Skeletal muscle tissue (tissue), 4 donors: Measurements from ENCODE around the gene ZNF160. TPM values are rescaled to one million over a fixed set of nuclear protein-coding genes. Genes with fewer than 3 reads are reported as not detected.
"Not testable (repeated sequence)": the region's sequence is repeated elsewhere in the genome, so short reads cannot be mapped to it uniquely, and the experiment has no call there.

Experiments
- H3K27ac ChIP-seq: one replicate; pipeline ENCODE4 v1.7.0; 2013; ENCODE audit warnings: mild to moderate bottlenecking, low read depth, low read length, inconsistent platforms
- H3K27me3 ChIP-seq, 3 donors: one replicate each; pipeline ENCODE4 v1.7.0; 2013; ENCODE audit warnings: low read length in 3 of 3; ENCODE audit not compliant: control insufficient read depth in 3 of 3, insufficient read depth in 3 of 3
- H3K36me3 ChIP-seq, 3 donors: one replicate each; pipeline ENCODE4 v1.7.0; 2013; ENCODE audit warnings: low read length in 3 of 3; ENCODE audit not compliant: control insufficient read depth in 3 of 3, insufficient read depth in 3 of 3
- H3K4me1 ChIP-seq, 3 donors: one replicate each; pipeline ENCODE4 v1.7.0; 2013; ENCODE audit warnings: low read length in 3 of 3, mild to moderate bottlenecking in 3 of 3; ENCODE audit not compliant: control insufficient read depth in 3 of 3, insufficient read depth in 3 of 3
- H3K4me3 ChIP-seq, 3 donors: one replicate each; pipeline ENCODE4 v1.7.0; 2013; ENCODE audit warnings: low read length in 3 of 3
- H3K9ac ChIP-seq, 3 donors: one replicate each; pipeline ENCODE4 v1.7.0; 2013; ENCODE audit warnings: low read length in 3 of 3, mild to moderate bottlenecking in 3 of 3, moderate library complexity in 2 of 3, low read depth in 1 of 3
- H3K9me3 ChIP-seq, 3 donors: one replicate each; pipeline ENCODE4 v1.7.0; 2013; ENCODE audit warnings: low read length in 3 of 3; ENCODE audit not compliant: control insufficient read depth in 3 of 3
- total RNA-seq: library from RNA; depleted of rRNA; stranded (reverse); fragments of >200 nt; gene quantifications from one replicate; pipeline ENCODE4 v1.2.3, GENCODE V29; 2014
- donor health status: Osteomylitis.

Gene ZNF160
- total RNA-seq, result 20.9 TPM

DNA sequence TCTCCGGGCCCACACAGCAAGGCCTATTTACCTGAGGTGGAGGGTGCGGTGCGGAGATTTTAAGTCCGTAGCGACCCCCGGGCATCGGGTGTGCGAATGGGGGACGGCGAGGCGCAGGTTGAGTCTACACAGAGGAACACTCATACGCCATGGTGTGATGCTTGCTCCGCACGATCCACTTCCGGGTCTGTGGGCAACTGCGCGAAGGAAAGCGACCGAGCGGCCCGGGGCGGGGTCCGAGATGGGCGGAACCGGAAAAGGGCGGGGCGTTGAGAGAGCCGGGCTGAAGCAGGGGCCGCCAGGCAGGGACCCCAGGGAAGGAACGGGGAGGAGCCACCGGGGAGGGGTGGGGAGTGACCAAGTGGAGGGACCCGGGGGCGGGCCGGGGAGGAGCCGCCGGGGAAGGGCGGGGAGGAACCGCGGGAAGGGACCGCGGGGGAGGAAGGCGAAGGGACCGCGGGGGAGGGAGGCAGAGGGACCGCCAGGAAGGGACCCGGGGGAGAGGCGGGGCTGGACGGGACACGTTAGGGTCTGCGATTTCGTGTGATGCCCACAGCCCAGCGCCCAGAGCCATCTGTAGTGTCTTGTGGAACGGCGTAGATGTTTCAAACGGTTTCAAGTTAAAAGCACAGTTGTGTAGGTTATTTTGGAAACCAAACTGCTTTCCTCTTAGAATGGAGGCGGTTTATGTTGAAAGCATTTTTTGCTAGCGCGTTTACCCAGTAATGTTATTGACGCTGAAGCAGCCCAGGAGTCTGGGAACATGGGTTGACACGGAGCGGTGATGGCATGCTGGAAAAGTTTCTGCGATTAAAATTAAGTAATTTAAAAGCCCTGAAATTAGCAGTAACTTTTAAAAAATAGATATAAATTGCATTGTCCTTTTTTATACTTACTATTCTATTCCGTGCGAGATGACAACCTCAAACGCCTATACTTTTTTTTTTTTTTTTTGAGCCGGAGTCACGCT, at the start of gene ZNF160:
Gene ZNF160, minus strand, starts transcription at position 189 of the 970 bp plus-strand sequence. CDS start 17,146 bp downstream, outside the sequence.
- Histone ChIP-seq H3K4me3 (peak within 1 kb of the TSS; percentile 88 to 98 (median 94)), H3K27ac (peak within 1 kb of the TSS; percentile 76), H3K9ac (peak within 1 kb of the TSS; percentile 83 to 96 (median 94)), H3K4me1 (peaks cover 13 to 15% (median 14%) of the 10 kb centered on the region in 3 donors), H3K36me3 (peaks cover 0 to 9% (median 6%) of the 10 kb centered on the region in 3 donors), H3K9me3 (no peaks in the 10 kb centered on the region), H3K27me3 (no peaks in the 10 kb centered on the region)

DNA sequence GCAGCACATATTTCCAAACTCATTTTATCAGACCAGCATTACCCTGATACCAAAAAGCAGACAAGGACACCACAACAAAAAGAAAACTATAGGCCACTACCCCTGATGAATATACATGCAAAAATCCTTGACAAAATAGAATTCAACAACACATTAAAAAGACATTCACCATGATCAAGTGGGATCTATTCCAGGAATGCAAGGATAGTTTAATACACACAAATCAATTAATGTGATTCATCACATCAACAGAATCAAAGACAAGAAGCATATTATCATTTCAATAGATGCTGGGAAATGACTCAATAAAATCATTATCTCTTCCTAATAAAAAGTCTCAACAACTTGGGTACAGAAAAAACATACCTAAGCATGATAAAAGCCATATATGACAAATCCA, 44.4 kb upstream of the ZNF160 start:
- H3K4me3 ChIP-seq, result peak overlapping the region in 1 of 3 donors; percentile 43
- peaks cover 6 to 45% (median 39%) of the 10 kb centered on the region in 3 donors for H3K36me3 ChIP-seq
- no peak overlapping the region for H3K27ac ChIP-seq
- H3K4me1 ChIP-seq, result no peaks in the 10 kb centered on the region
- H3K9me3 ChIP-seq, result peaks cover 9 to 28% (median 15%) of the 10 kb centered on the region in 3 donors
- no peaks in the 10 kb centered on the region for H3K27me3 ChIP-seq
- no peak overlapping the region for H3K9ac ChIP-seq

DNA sequence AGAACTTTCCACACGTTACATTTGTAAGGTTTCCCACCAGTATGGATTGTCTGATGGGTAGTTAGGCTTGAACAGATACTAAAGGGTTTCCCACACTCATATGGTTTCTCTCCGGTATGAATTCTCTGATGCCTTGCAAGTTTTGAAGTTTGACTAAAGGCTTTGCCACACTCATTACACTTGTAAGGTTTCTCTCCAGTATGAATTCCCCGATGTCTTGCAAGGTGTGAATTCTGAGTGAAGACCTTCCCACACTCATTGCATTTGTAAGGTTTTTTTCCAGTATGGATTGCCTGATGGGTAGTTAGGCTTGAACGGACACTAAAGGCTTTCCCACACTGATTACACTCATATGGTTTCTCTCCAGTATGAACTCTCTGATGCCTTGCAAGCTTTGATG, 37.1 kb upstream of the ZNF160 start:
- H3K27me3 ChIP-seq, result no peaks in the 10 kb centered on the region
- H3K9ac ChIP-seq, result no peak overlapping the region
- H3K4me3 ChIP-seq, result peak overlapping the region in 1 of 3 donors; percentile 11
- H3K27ac ChIP-seq, result no peak overlapping the region
- H3K4me1 ChIP-seq, result no peaks in the 10 kb centered on the region
- H3K9me3 ChIP-seq, result peaks cover 6 to 38% (median 21%) of the 10 kb centered on the region in 3 donors
- H3K36me3 ChIP-seq, result peaks cover 7 to 35% (median 33%) of the 10 kb centered on the region in 3 donors

DNA sequence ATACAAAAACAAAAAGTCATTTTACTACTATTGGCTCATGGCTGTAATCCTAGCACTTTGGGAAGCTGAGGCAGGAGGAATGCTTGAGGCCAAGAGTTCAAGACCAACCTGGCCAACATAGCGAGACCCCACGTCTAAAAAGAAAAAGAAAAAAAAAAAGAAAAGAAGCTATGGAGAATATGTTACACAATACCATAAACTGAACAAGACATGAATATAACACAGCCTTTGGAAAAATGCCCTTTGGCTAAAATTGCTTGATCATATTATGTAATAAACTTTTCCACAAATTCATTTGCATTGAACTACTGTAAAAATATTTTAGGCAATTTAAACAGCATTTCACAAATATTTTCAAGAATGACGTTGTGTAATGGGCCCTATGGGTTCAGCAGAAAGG, 33.2 kb upstream of the ZNF160 start:
- H3K4me3 ChIP-seq, result no peak overlapping the region
- H3K36me3 ChIP-seq, result peaks cover 0 to 11% (median 11%) of the 10 kb centered on the region in 3 donors
- no peak overlapping the region for H3K27ac ChIP-seq
- H3K9ac ChIP-seq, result no peak overlapping the region
- H3K27me3 ChIP-seq, result no peaks in the 10 kb centered on the region
- peaks cover 3 to 8% (median 6%) of the 10 kb centered on the region in 3 donors for H3K4me1 ChIP-seq
- peaks cover 2 to 22% (median 9%) of the 10 kb centered on the region in 3 donors for H3K9me3 ChIP-seq

DNA sequence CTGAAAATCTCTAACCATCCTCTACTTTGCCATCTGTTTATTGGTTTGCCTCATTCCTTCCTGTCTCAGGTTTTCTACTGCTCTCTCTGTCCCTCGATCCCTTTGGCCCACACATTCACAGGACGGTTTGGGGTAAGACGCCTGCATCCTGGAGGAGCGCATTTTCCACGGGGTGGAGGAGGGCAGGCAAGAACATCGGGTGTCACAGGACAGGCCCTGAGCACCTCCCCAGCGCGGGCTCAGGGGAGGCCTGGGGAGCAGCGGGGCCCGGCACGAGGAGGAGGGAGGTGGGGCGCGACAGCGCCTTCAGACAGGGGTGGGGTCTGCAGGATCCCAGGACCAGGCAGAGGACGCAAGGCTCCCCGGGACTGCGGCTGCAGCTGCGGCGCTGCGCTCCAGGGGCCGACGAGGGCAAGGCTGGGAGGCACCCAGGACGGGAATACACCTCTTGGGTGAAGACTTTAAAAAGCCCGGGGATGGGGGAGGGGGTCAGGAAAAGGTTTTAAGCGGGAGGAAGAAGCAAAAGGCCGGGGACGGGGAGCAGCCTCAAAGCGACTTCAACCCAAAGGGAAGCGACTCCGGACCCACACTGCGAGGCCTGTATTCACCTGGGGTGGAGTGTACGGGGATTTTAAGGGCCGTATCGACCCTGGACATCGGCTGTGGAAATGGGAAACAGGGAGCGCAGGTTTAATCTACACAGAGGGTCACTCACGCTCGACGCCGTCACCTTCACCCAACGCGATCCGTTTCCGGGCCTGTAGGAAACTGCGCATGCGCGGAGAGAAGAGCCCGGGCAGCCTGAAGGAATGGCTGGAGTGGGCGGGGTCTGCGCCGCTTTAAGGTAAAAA, 29.1 kb upstream of the ZNF160 start, which contains the start of gene ZNF415:
Gene ZNF415, minus strand, starts transcription at position 770 of the 851 bp plus-strand sequence. CDS start 10,234 bp downstream, outside the sequence.
- no peak within 1 kb of the TSS for H3K27ac ChIP-seq

DNA sequence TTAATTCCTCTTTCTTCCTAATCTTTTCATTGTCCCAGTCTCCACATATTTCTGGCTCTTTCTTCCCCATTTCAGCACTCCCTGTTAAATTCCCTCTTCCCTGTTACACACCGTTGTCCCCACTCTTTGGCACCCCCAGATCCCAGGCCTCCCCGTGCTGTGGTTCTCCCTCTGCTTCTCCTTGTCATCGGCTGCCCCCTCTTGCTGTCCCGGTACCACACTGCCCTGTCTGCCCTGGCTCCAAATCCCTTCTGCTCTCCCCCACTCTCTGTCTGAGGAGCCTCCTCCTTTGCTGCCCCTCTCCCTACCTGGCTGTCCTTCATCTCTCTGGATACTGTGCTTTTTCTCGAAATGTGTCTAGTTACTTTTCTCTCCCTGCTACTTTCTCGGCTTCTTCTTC, 28.5 kb upstream of the ZNF160 start:
- H3K9me3 ChIP-seq, result peaks cover 0 to 2% (median 0%) of the 10 kb centered on the region in 3 donors
- H3K27me3 ChIP-seq, result no peaks in the 10 kb centered on the region
- no peak overlapping the region for H3K27ac ChIP-seq
- peaks cover 3 to 11% (median 6%) of the 10 kb centered on the region in 3 donors for H3K4me1 ChIP-seq
- H3K9ac ChIP-seq, result peak overlapping the region; percentile 76 to 87 (median 83)
- H3K36me3 ChIP-seq, result no peaks in the 10 kb centered on the region
- H3K4me3 ChIP-seq, result peak overlapping the region; percentile 76 to 91 (median 84)

More for the DNA sequence above, 29.1 kb upstream of the ZNF160 start, which contains the start of gene ZNF415:
- Histone ChIP-seq H3K9ac (peak within 1 kb of the TSS; percentile 76 to 87 (median 83)), H3K4me1 (peaks cover 3 to 11% (median 6%) of the 10 kb centered on the region in 3 donors), H3K9me3 (peaks cover 0 to 2% (median 0%) of the 10 kb centered on the region in 3 donors), H3K27me3 (no peaks in the 10 kb centered on the region), H3K36me3 (no peaks in the 10 kb centered on the region), H3K4me3 (peak within 1 kb of the TSS; percentile 76 to 91 (median 84))

DNA sequence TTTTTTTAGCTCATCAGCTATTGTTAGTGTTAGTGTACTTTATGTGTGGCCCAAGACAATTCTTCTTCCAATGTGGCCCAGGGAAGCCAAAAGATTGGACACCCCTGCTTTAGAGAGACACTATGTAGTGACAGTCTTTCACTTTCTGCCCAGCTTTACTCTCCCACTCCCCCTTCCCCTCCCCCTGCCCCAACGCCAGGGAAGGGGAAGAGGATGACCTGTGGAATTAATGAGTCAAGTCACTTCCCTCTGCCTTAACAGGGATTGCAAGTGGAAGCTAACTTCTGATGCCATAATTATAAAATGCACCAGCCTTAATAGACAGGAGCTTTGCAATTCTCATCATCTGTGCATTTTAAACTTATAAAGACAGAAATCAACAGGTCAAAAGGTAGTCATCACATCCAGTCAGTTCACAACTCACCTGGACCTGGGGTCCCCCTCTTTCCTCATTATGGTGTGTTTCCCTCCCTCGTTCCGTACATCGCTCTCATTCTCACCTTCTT, 27.9 kb upstream of the ZNF160 start:
- H3K27me3 ChIP-seq, result no peaks in the 10 kb centered on the region
- peaks cover 0 to 2% (median 0%) of the 10 kb centered on the region in 3 donors for H3K9me3 ChIP-seq
- no peak overlapping the region for H3K27ac ChIP-seq
- H3K9ac ChIP-seq, result peak overlapping the region in 1 of 3 donors; percentile 76
- no peaks in the 10 kb centered on the region for H3K36me3 ChIP-seq
- H3K4me1 ChIP-seq, result peaks cover 3 to 11% (median 6%) of the 10 kb centered on the region in 3 donors
- peak overlapping the region in 1 of 3 donors; percentile 76 for H3K4me3 ChIP-seq

DNA sequence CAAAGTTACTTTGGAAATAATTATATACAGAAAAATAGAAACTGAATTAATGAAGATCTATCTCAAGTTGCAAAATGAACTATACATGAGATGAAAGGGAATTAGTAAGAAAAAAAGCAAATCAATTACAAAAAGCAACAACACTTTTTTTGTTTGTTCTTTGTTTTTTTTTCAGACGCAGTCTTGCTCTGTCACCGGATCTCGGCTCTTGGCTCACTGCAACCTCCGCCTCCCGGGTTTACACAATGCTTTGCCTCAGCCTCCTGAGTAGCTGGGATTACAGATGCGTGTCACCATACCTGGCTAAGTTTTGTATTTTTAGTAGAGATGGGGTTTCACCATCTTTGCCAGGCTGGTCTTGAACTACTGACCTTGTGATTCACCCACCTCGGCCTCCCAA, 27.3 kb upstream of the ZNF160 start:
- Histone ChIP-seq H3K36me3 (no peaks in the 10 kb centered on the region), H3K9ac (no peak overlapping the region), H3K4me3 (no peak overlapping the region), H3K4me1 (peaks cover 3 to 11% (median 6%) of the 10 kb centered on the region in 3 donors), H3K9me3 (peaks cover 0 to 2% (median 0%) of the 10 kb centered on the region in 3 donors), H3K27ac (no peak overlapping the region), H3K27me3 (no peaks in the 10 kb centered on the region)

DNA sequence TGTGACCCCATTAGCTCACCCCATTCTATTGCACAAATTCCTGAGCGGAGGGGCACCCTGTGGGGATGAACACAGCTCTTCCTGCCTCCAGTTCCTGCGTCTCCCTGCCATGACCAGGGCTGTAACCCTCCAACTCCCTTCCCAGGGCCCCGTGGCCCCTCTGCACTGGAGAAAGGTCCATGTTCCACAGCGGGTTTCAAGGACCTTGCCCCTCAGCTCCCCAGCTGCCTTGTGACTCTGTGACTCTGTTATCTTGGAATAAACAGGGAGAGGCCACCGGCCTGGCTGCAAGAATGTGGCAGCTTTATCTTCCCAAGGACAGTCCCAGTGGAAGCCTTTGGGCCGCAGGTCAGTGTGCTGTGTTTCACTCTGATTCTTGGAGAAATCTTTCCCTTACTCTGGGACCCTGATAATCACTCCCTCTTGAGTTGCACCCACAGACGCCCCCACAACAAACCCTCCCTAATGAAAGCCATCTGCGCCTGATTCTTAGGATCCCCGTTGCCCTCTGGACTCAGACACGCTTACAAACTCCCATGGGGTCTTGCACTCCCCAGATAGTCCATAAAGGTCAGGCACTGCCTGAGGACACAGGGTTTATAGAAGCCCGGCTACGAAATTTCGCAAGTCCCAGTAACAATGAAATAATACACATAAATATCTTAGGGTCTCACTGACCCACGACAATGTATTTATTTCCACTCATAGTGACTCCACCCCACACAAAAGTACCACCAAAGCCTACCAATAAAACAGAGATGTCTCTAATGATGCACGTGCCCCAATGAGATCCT, 23.7 kb upstream of the ZNF160 start:
- not testable (repeated sequence) for H3K9me3 ChIP-seq, H3K9ac ChIP-seq, H3K36me3 ChIP-seq, H3K4me3 ChIP-seq, H3K4me1 ChIP-seq, H3K27me3 ChIP-seq, H3K27ac ChIP-seq
